ENCODE data around the gene TBC1D1. TPM values are rescaled to one million over a fixed set of nuclear protein-coding genes. Genes with fewer than 3 reads are reported as not detected.

The TBC1D1 gene
- total and polyA plus RNA-seq, 2 experiments from 2014 or later: 53.9 to 151 TPM

DNA sequence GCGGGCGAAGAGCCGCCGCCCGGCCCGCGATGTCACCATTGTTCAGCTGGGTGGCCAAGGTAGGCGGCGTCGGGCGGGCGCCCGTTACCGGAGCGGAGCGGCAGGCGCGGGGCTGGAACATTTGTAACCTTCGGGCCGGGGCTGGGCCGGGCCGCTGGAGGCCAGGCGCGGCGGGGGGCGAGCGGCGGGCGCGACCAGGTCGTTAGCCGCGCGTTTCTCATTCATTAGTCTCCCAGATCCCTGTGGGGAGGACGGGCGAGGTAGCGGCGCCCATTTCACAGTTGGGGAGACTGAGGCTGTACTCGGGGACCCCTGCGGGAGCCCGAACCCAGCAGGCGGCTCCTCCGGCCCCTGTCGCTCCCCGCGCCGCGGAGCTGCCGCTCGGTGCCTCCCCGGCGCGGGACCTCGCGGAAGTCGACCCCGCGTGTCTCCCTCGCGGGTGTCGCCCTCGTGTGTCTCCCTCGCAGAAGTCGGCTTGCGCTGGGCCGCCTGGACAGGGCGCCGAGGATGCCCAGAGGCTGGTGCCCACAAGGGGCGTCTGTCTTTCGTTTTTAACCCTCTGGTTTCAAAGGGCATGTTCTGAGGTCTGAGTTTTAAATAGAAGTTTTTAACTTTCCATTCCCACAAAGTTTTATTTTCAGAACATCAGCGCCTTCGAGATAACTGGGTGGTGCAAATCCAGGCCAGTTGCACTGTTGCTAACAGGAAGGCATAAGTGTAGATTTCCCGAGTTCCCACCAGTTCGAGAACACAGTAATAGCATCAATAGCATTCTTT is 86.8 kb downstream of the TBC1D1 start:
- Histone ChIP-seq H3K79me2 (replicated peaks; ENCODE audit: insufficient read depth) (peaks cover 51% of the 10 kb centered on the region), H3K4me3 (peak overlapping the region; percentile 74), H3K4me2 (peak overlapping the region; percentile 85), H4K20me1 (replicated peaks; ENCODE audit: insufficient read depth) (peaks cover 7% of the 10 kb centered on the region), H2AFZ (0 out of 2 replicates have a peak overlapping the region, but pooled peaks have one; percentile 11), H3K27ac (ENCODE audit: low read depth) (peak overlapping the region; percentile 67), H3K36me3 (ENCODE audit: insufficient read depth) (no peaks in the 10 kb centered on the region), H3K4me1 (ENCODE audit: insufficient read depth) (peaks cover 49% of the 10 kb centered on the region), H3F3A (replicated peaks; ENCODE audit: low read depth) (peaks cover 8% of the 10 kb centered on the region), H3K9me2 (ENCODE audit: insufficient read depth) (no peaks in the 10 kb centered on the region), H3K27me3 (ENCODE audit: insufficient read depth) (no peaks in the 10 kb centered on the region)
- DNase-seq (ENCODE audit: low spot score) (peak; percentile 64), ATAC-seq (peak; percentile 39)
- Mint-ChIP-seq H3K4me1 (peaks cover 47% of the 10 kb centered on the region), H3K27me3 (ENCODE audit: insufficient read depth, low read depth, poor library complexity) (peaks cover 13% of the 10 kb centered on the region), H3K9me3 (peaks cover 6% of the 10 kb centered on the region; the same call in 2 of the 3 replicates), H3K27ac (no peak overlapping the region), H3K4me3 (peak overlapping the region; percentile 76), H3K36me3 (ENCODE audit: low read depth) (no peaks in the 10 kb centered on the region)
- TF ChIP-seq ZNF114 (CRISPR knock-in tag; IDR thresholded peaks at IDR 0.05) (0 out of 2 replicates have a peak, but pooled peaks have one; percentile 15), EZH2 (IDR thresholded peaks at IDR 0.05; ENCODE audit: low read depth, unreplicated experiment) (no peak), POLR2AphosphoS5 (IDR thresholded peaks at IDR 0.05; ENCODE audit: low read depth) (no peak), CTCF (conservative IDR thresholded peaks at IDR 0.05; ENCODE audit: low read depth in 2 of 2) (peak; percentile 44 to 50), JUNB (IDR thresholded peaks at IDR 0.05; ENCODE audit: unreplicated experiment) (no peak)

DNA sequence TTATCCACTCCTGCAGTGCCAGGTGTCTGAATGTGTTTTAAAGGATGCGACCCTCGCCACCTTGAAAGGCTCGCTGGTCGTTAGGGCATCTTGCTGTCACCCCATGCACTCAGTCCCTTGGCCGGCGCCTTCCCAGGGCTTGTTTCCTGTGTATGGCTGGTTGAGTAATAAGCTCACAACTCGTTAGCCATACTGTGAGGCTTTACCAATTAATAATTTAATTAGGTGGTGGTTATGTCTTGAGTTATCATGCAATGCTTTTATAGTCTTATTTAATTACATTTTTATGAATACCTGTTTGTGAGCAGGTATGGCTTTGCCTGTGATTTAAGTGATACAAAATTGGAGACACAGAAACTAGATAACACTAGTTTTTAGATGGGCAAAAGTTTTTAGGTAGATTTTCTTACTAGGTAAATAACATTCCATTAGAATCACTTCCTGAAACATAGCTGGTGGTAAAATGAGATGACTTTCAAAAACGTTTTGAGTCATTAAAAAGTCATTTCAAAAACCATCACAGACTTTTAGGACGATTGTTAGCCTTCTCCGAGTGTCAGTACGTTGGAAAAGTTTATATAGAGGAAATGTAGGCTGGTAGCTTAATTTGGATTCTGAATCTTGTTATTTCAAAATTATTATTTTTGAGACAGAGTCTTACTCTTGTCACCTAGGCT is 87.5 kb downstream of the TBC1D1 start:
- H3K9me3 Mint-ChIP-seq: peaks cover 6% of the 10 kb centered on the region; the same call in 2 of the 3 replicates
- H3K4me3 ChIP-seq: peak overlapping the region; percentile 74
- H3K4me1 Mint-ChIP-seq: peaks cover 51% of the 10 kb centered on the region
- TF ChIP-seq CTCF (conservative IDR thresholded peaks at IDR 0.05; ENCODE audit: low read depth in 2 of 2): no peak
- TF ChIP-seq, protein P1, sequence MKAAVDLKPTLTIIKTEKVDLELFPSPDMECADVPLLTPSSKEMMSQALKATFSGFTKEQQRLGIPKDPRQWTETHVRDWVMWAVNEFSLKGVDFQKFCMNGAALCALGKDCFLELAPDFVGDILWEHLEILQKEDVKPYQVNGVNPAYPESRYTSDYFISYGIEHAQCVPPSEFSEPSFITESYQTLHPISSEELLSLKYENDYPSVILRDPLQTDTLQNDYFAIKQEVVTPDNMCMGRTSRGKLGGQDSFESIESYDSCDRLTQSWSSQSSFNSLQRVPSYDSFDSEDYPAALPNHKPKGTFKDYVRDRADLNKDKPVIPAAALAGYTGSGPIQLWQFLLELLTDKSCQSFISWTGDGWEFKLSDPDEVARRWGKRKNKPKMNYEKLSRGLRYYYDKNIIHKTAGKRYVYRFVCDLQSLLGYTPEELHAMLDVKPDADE (IDR thresholded peaks at IDR 0.05): no peak
- TF ChIP-seq CREB1 (CRISPR knock-in tag; IDR thresholded peaks at IDR 0.05; ENCODE audit: low read depth): no peak
- TF ChIP-seq ZNF114 (CRISPR knock-in tag; IDR thresholded peaks at IDR 0.05): no peak
- TF ChIP-seq STAT1 (IDR thresholded peaks at IDR 0.05; ENCODE audit: unreplicated experiment): no peak
- TF ChIP-seq, protein P2, sequence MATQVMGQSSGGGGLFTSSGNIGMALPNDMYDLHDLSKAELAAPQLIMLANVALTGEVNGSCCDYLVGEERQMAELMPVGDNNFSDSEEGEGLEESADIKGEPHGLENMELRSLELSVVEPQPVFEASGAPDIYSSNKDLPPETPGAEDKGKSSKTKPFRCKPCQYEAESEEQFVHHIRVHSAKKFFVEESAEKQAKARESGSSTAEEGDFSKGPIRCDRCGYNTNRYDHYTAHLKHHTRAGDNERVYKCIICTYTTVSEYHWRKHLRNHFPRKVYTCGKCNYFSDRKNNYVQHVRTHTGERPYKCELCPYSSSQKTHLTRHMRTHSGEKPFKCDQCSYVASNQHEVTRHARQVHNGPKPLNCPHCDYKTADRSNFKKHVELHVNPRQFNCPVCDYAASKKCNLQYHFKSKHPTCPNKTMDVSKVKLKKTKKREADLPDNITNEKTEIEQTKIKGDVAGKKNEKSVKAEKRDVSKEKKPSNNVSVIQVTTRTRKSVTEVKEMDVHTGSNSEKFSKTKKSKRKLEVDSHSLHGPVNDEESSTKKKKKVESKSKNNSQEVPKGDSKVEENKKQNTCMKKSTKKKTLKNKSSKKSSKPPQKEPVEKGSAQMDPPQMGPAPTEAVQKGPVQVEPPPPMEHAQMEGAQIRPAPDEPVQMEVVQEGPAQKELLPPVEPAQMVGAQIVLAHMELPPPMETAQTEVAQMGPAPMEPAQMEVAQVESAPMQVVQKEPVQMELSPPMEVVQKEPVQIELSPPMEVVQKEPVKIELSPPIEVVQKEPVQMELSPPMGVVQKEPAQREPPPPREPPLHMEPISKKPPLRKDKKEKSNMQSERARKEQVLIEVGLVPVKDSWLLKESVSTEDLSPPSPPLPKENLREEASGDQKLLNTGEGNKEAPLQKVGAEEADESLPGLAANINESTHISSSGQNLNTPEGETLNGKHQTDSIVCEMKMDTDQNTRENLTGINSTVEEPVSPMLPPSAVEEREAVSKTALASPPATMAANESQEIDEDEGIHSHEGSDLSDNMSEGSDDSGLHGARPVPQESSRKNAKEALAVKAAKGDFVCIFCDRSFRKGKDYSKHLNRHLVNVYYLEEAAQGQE (IDR thresholded peaks at IDR 0.05; ENCODE audit: unreplicated experiment): no peak
- TF ChIP-seq POLR2AphosphoS5 (IDR thresholded peaks at IDR 0.05; ENCODE audit: low read depth): no peak
- TF ChIP-seq ZNF331 (CRISPR knock-in tag; IDR thresholded peaks at IDR 0.05; ENCODE audit: low read depth): no peak
- no peak for TF ChIP-seq EZH2 (IDR thresholded peaks at IDR 0.05; ENCODE audit: low read depth, unreplicated experiment)

More for the DNA sequence above, 87.5 kb downstream of the TBC1D1 start:
- peaks cover 51% of the 10 kb centered on the region for H3K4me1 ChIP-seq (ENCODE audit: insufficient read depth)
- H4K20me1 ChIP-seq (replicated peaks; ENCODE audit: insufficient read depth): peaks cover 7% of the 10 kb centered on the region
- Mint-ChIP-seq H3K27ac (no peak overlapping the region), H3K4me3 (peak overlapping the region; percentile 76), H3K27me3 (ENCODE audit: insufficient read depth, low read depth, poor library complexity) (peaks cover 13% of the 10 kb centered on the region), H3K36me3 (ENCODE audit: low read depth) (no peaks in the 10 kb centered on the region)
- H3K36me3 ChIP-seq (ENCODE audit: insufficient read depth): no peaks in the 10 kb centered on the region
- H3K27me3 ChIP-seq (ENCODE audit: insufficient read depth): no peaks in the 10 kb centered on the region
- H3K4me2 ChIP-seq: peak overlapping the region; percentile 85
- H3K79me2 ChIP-seq (replicated peaks; ENCODE audit: insufficient read depth): peaks cover 58% of the 10 kb centered on the region
- H3K27ac ChIP-seq (ENCODE audit: low read depth): peak overlapping the region; percentile 67; the same call in 1 of the 2 replicates
- peaks cover 8% of the 10 kb centered on the region for H3F3A ChIP-seq (replicated peaks; ENCODE audit: low read depth)
- DNase-seq (ENCODE audit: low spot score): peak; percentile 52
- ATAC-seq: peak; percentile 4; the same call in 2 of the 3 replicates
- no peak overlapping the region for H2AFZ ChIP-seq
- H3K9me2 ChIP-seq (ENCODE audit: insufficient read depth): no peaks in the 10 kb centered on the region

All from GM23338 (cell line).